ENCODE results near the gene TRIM73. TPM values are rescaled to one million over a fixed set of nuclear protein-coding genes. Genes with fewer than 3 reads are reported as not detected.

TRIM73 gene
- total RNA-seq: 0.18 and 0.71 TPM in 2 replicates

GRCh38 chr7:75395329-75395728 lies at the start of gene TRIM73:
Gene TRIM73 (plus strand): TSS chr7:75395629. CDS start chr7:75398934, 3,305 bp downstream.

Other genes starting within 250 kb of the TRIM73 start
- gene POM121C, start 90.7 kb downstream of the TRIM73 start, total RNA-seq: 8.0 and 12.0 TPM in 2 replicates
- gene SPDYE5, start 96.7 kb downstream of the TRIM73 start, total RNA-seq: not detected in 2 replicates

Data from smooth muscle cell of bladder (primary cell).